Right lobe of liver (tissue), 6 donors: Measurements from ENCODE around the gene TNFRSF14. TPM values are rescaled to one million over a fixed set of nuclear protein-coding genes. Genes with fewer than 3 reads are reported as not detected.

Experiments used
- ATAC-seq, 4 donors: fragments of 200-7000 bp; cut with Tn5 transposase; one replicate each; pipeline ENCODE4 v1.9.1; 2020; ENCODE audit warnings: mild to moderate bottlenecking in 4 of 4, moderate library complexity in 4 of 4
- DNase-seq, 3 donors: peaks; one replicate each; pipeline ENCODE4 v3.0.0-alpha.2; 2020
- H3K27ac ChIP-seq, 3 donors: fragments of 200-600 bp; one replicate each; pipeline ENCODE4 v1.8.0; 2022
- H3K27me3 ChIP-seq, 2 donors: fragments of 200-600 bp; one replicate each; pipeline ENCODE4 v1.8.0; 2022
- H3K36me3 ChIP-seq, 4 donors: fragments of 200-600 bp; sonication (generic) in 1 of 4; one replicate each; pipeline versions ENCODE4 v1.5.1 to v1.8.0; 2017 to 2022; ENCODE audit warnings: control low read depth in 1 of 4
- H3K4me1 ChIP-seq, 4 donors: fragments of 200-600 bp; sonication (generic) in 1 of 4; one replicate each; pipeline versions ENCODE4 v1.5.1 to v1.8.0; 2017 to 2022; ENCODE audit warnings: control low read depth in 1 of 4
- H3K4me3 ChIP-seq, 3 donors: fragments of 200-600 bp; one replicate each; pipeline ENCODE4 v1.8.0; 2022
- H3K9me3 ChIP-seq, 4 donors: fragments of 200-600 bp; sonication (generic) in 1 of 4; one replicate each; pipeline versions ENCODE4 v1.5.1 to v1.8.0; 2017 to 2022; ENCODE audit warnings: control low read depth in 1 of 4
- CTCF ChIP-seq, 4 donors: fragments of 200-600 bp in 3 of 4; fragments of 450-650 bp in 1 of 4; IDR thresholded peaks; one replicate each; pipeline versions ENCODE4 v1.5.1 to v1.8.0; 2016 to 2022; ENCODE audit warnings: antibody characterized with exemption in 4 of 4, mild to moderate bottlenecking in 2 of 4
- POLR2A ChIP-seq: fragments of 450-650 bp; IDR thresholded peaks from one replicate; pipeline ENCODE4 v1.6.1; 2017; ENCODE audit warnings: antibody characterized with exemption, mild to moderate bottlenecking
- WGBS: methylation state at CpG from one replicate; pipeline ENCODE4 v1.1.6; 2018; ENCODE audit warnings: low coverage, low lambda C conversion rate; ENCODE audit not compliant: insufficient coverage; ENCODE audit errors: missing lambda C conversion rate; 5-methylcytosine and 5-hydroxymethylcytosine counted together
- intact Hi-C, 2 donors: fragments of 100-400 bp; cut with DNase I; formaldehyde crosslinking; loops; one replicate each; pipeline versions ENCODE4 v1.11.2 to v1.14.1; 2022
- total RNA-seq, 6 experiments: library from RNA; depleted of rRNA in 2 of 6; stranded (reverse); fragments of >200 nt in 2 of 6; fragmentation: NEBNext Ultra II Directional in 3 of 6; extraction: Animal tissue kit (Norgen Biotek cat#: 25700) in 3 of 6; gene quantifications; one replicate each; pipeline versions ENCODE4 v1.1.0 to v1.2.4, GENCODE V29; 2016 to 2023
- donor health status: DM: no; HTN: yes; CAD: no.
- donor health status: DM: no; HTN: no; CAD: no.
- donor health status: DM: no; HTN: no; CAD: no.
- donor health status: DM: no; HTN: yes; CAD: no.
- donor health status: DM: no; HTN: yes; CAD: no.

The TNFRSF14 gene
- total RNA-seq, 6 experiments from 2014 or later: 31.0 to 54.8 (median 41.1) TPM

GRCh38 chr1:2597441-2598328 lies 41.5 kb downstream of the TNFRSF14 start:
- DNase-seq: peak in 2 of 3 donors; percentile 31 to 35
- H3K27me3 ChIP-seq: no peaks in the 10 kb centered on the region

GRCh38 chr1:2598329-2598931 lies 42.3 kb downstream of the TNFRSF14 start:
- no peak for DNase-seq
- Histone ChIP-seq H3K9me3 (no peaks in the 10 kb centered on the region), H3K27me3 (no peaks in the 10 kb centered on the region), H3K27ac (no peak overlapping the region), H3K36me3 (no peaks in the 10 kb centered on the region), H3K4me1 (no peaks in the 10 kb centered on the region), H3K4me3 (no peak overlapping the region)
- WGBS: no CpG with 5 or more reads among the region's 3 CpGs
- intact Hi-C loops: no loop called here
- no peak for ATAC-seq
- TF ChIP-seq CTCF (IDR thresholded peaks at IDR 0.05) (no peak), POLR2A (no peak)

More at GRCh38 chr1:2597441-2598328, 41.5 kb downstream of the TNFRSF14 start:
- H3K36me3 ChIP-seq: no peaks in the 10 kb centered on the region
- 61% methylated on average over 21 of the region's 34 CpGs for WGBS
- no peak overlapping the region for H3K4me3 ChIP-seq
- H3K27ac ChIP-seq: no peak overlapping the region
- intact Hi-C loops: no loop called here
- ATAC-seq: no peak
- no peaks in the 10 kb centered on the region for H3K4me1 ChIP-seq
- TF ChIP-seq CTCF (IDR thresholded peaks at IDR 0.05) (no peak), POLR2A (no peak)
- H3K9me3 ChIP-seq: no peaks in the 10 kb centered on the region

- no peaks in the 10 kb centered on the region for H3K9me3 ChIP-seq
- DNase-seq: peak in 1 of 3 donors; percentile 27
- H3K27ac ChIP-seq: no peak overlapping the region
- H3K36me3 ChIP-seq: no peaks in the 10 kb centered on the region
- intact Hi-C loops: loop anchor here in 1 of 2 donors (10.0 kb wide), 1 partner anchor 167 kb away; no protein-coding TSS in a partner anchor
- 83% methylated on average over 5 of the region's 18 CpGs for WGBS
- H3K27me3 ChIP-seq: no peaks in the 10 kb centered on the region
- ATAC-seq: no peak
- H3K4me1 ChIP-seq: no peaks in the 10 kb centered on the region
- no peak for TF ChIP-seq CTCF (IDR thresholded peaks at IDR 0.05)
- TF ChIP-seq POLR2A: no peak
- no peak overlapping the region for H3K4me3 ChIP-seq
These were observed 45.6 kb downstream of the TNFRSF14 start for GRCh38 chr1:2601721-2602303.

GRCh38 chr1:2602311-2602835 lies 46.2 kb downstream of the TNFRSF14 start:
- intact Hi-C loops: loop anchor here in 1 of 2 donors (10.0 kb wide), 1 partner anchor 168 kb away; no protein-coding TSS in a partner anchor
- no peak overlapping the region for H3K4me3 ChIP-seq
- 49% methylated on average over 10 of the region's 15 CpGs for WGBS
- H3K36me3 ChIP-seq: no peaks in the 10 kb centered on the region
- TF ChIP-seq POLR2A (no peak), CTCF (IDR thresholded peaks at IDR 0.05) (no peak)
- ATAC-seq (no peak), DNase-seq (peak in 1 of 3 donors; percentile 27)
- no peaks in the 10 kb centered on the region for H3K27me3 ChIP-seq
- H3K4me1 ChIP-seq: no peaks in the 10 kb centered on the region
- no peaks in the 10 kb centered on the region for H3K9me3 ChIP-seq
- H3K27ac ChIP-seq: no peak overlapping the region
